ENCODE measurements around the gene SHF. TPM values are rescaled to one million over a fixed set of nuclear protein-coding genes. Genes with fewer than 3 reads are reported as not detected.
"Not testable (repeated sequence)": the region's sequence is repeated elsewhere in the genome, so short reads cannot be mapped to it uniquely, and the experiment has no call there.

SHF gene
- total and polyA plus RNA-seq, 2 donors = 2.7 to 5.7 TPM

DNA sequence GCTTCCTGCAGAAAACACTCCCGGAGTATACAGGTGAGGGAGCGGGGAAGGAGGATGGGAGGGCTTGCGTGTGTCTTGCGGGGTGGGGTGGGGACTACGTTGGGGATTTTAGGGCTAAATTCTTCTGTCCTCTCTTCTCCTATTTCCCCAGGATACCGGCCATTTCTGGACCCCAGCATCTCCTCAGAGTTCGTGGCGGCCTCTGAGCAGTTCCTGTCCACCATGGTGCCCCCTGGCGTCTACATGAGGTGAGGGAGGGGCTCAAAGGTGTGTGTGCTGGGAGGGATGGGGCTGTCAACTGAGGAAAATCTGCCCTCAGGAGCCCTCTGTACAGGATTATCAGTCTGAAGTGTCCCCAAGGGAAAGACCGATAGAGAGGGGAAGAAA, 51.4 kb downstream of the SHF start:
- WGBS = 21% methylated on average over 10 of the region's 10 CpGs
- no peak overlapping the region for H3K27ac ChIP-seq (ENCODE audit: low read depth in 1 of 2, low read length in 1 of 2)
- no peaks in the 10 kb centered on the region for H3K4me1 ChIP-seq (ENCODE audit: control insufficient read depth in 2 of 2, insufficient read depth in 2 of 2, low read length in 2 of 2)
- DNase-seq (ENCODE audit: low read depth in 6 of 9, low spot score in 9 of 9) = no peak
- H3K9me3 ChIP-seq (ENCODE audit: control insufficient read depth in 2 of 2, insufficient read depth in 1 of 2, low read length in 1 of 2) = no peaks in the 10 kb centered on the region
- H3K4me3 ChIP-seq (ENCODE audit: low read length in 2 of 2) = no peak overlapping the region
- peaks cover 21 to 66% of the 10 kb centered on the region in 2 donors for H3K27me3 ChIP-seq (ENCODE audit: control insufficient read depth in 2 of 2, insufficient read depth in 1 of 2, low read length in 1 of 2)
- H3K36me3 ChIP-seq (ENCODE audit: control insufficient read depth in 2 of 2, insufficient read depth in 2 of 2, low read length in 1 of 2) = no peaks in the 10 kb centered on the region

DNA sequence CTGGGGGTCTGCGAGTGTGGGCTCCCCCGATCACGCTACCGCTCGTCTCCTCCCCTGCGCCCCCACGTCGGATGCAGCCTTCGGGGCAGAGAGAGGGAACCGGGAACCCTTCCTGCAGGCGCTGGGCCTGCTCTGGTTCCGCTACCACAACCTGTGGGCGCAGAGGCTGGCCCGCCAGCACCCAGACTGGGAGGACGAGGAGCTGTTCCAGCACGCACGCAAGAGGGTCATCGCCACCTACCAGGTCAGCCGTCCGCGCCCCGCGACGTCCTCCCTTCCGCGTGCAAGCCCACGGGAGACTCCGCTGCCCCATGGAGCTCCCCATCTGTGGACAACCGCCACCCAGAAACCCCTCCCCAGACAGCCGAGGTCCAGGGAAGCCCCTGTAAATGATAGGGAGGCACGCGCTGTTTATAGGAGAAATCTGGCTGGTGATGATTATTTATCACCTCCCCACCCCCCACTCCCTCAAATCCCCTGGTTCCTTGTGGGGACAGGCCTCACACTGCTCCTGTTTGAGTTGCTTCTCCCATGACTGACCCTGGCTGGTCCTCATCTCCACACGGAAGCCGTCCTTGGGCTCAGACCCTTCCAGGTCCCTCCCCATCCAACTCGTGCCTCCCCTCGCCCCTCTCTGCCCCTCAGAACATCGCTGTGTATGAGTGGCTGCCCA, 51.9 kb downstream of the SHF start:
- not testable (repeated sequence) for H3K27ac ChIP-seq (ENCODE audit: low read depth in 1 of 2, low read length in 1 of 2); DNase-seq (ENCODE audit: low read depth in 6 of 9, low spot score in 9 of 9); H3K4me3 ChIP-seq (ENCODE audit: low read length in 2 of 2); H3K9me3 ChIP-seq (ENCODE audit: control insufficient read depth in 2 of 2, insufficient read depth in 1 of 2, low read length in 1 of 2); H3K36me3 ChIP-seq (ENCODE audit: control insufficient read depth in 2 of 2, insufficient read depth in 2 of 2, low read length in 1 of 2); H3K4me1 ChIP-seq (ENCODE audit: control insufficient read depth in 2 of 2, insufficient read depth in 2 of 2, low read length in 2 of 2)
- peaks cover 21 to 71% of the 10 kb centered on the region in 2 donors for H3K27me3 ChIP-seq (ENCODE audit: control insufficient read depth in 2 of 2, insufficient read depth in 1 of 2, low read length in 1 of 2)
- WGBS = 26% methylated on average over 10 of the region's 37 CpGs

DNA sequence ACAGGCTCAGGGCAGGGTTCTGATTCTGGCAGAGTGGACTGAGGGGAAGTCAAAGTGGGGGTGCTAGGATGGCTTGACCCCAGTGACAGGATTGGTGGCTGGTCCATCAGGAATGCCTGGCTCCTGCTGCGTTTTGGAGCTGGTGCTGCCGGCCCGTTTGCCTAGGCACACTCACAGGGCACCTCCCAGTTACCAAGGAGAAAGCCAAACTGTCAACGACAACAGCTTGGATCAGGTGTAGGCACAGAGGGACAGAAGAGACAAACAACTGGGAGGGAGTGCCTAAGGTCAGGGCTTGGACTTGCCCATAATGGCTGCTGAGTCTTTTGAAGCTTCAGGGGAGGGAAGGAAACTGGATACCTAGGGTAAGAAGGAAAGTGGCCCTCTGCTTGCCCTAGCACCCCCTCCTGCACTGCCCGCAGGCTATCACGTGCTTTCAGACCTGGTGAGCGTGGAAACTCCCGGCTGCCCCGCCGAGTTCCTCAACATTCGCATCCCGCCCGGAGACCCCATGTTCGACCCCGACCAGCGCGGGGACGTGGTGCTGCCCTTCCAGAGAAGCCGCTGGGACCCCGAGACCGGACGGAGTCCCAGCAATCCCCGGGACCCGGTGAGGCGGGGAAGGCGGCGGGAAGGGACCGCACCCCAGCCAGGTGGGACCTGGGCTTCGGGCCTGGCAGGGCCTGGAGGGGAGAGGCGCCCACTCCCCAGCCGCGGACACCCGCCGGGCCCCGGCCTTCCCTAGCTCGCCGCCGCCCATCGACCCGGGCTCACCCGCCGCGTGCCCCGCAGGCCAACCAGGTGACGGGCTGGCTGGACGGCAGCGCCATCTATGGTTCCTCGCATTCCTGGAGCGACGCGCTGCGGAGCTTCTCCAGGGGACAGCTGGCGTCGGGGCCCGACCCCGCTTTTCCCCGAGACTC, 52.8 kb downstream of the SHF start:
- DNase-seq (ENCODE audit: low read depth in 6 of 9, low spot score in 9 of 9) = no peak
- no peak overlapping the region for H3K27ac ChIP-seq (ENCODE audit: low read depth in 1 of 2, low read length in 1 of 2)

DNA sequence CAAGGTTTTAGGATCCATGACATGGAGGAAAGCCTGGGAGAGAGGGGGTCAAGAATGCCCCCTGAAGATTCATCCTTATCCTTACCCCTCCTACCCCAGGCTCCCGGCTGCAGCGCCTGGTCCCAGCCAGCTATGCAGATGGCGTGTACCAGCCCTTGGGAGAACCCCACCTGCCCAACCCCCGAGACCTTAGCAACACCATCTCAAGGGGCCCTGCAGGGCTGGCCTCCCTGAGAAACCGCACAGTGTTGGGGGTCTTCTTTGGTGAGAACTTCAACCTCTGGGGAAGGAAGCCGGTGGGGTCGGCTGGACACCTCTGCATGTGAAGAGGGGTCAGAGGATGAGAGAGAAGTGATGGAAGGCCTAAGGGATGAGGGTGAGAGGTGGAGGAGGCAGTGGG, 53.7 kb downstream of the SHF start:
- Histone ChIP-seq H3K4me1 (ENCODE audit: control insufficient read depth in 2 of 2, insufficient read depth in 2 of 2, low read length in 2 of 2) (no peaks in the 10 kb centered on the region), H3K27ac (ENCODE audit: low read depth in 1 of 2, low read length in 1 of 2) (no peak overlapping the region), H3K9me3 (ENCODE audit: control insufficient read depth in 2 of 2, insufficient read depth in 1 of 2, low read length in 1 of 2) (peaks cover 0 to 1% of the 10 kb centered on the region in 2 donors), H3K27me3 (ENCODE audit: control insufficient read depth in 2 of 2, insufficient read depth in 1 of 2, low read length in 1 of 2) (peaks cover 39 to 88% of the 10 kb centered on the region in 2 donors), H3K36me3 (ENCODE audit: control insufficient read depth in 2 of 2, insufficient read depth in 2 of 2, low read length in 1 of 2) (no peaks in the 10 kb centered on the region), H3K4me3 (ENCODE audit: low read length in 2 of 2) (no peak overlapping the region)
- 98% methylated on average over 7 of the region's 7 CpGs for WGBS
- DNase-seq (ENCODE audit: low read depth in 6 of 9, low spot score in 9 of 9) = no peak

More for the DNA sequence above, 52.8 kb downstream of the SHF start:
- Histone ChIP-seq H3K4me1 (ENCODE audit: control insufficient read depth in 2 of 2, insufficient read depth in 2 of 2, low read length in 2 of 2) (no peaks in the 10 kb centered on the region), H3K27me3 (ENCODE audit: control insufficient read depth in 2 of 2, insufficient read depth in 1 of 2, low read length in 1 of 2) (peaks cover 30 to 80% of the 10 kb centered on the region in 2 donors), H3K4me3 (ENCODE audit: low read length in 2 of 2) (no peak overlapping the region), H3K9me3 (ENCODE audit: control insufficient read depth in 2 of 2, insufficient read depth in 1 of 2, low read length in 1 of 2) (peaks cover 0 to 1% of the 10 kb centered on the region in 2 donors), H3K36me3 (ENCODE audit: control insufficient read depth in 2 of 2, insufficient read depth in 2 of 2, low read length in 1 of 2) (no peaks in the 10 kb centered on the region)
- 9% methylated on average over 57 of the region's 57 CpGs for WGBS

DNA sequence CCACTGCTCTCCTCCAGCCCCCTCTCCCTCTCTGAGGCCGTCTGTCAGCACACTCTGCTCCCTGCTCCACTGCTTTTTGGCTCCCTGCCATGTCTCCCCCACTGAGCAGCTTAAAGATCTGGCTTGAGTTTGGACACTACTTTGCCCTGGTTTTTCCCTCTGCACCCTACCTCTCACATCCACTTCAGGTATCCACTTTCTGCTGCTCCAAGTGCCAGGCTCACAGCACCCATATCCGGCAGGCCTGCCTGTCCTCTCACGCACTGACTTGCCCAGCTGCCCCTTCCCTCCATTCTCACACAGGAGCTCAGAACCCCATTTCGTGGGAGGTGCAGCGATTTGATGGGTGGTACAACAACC, 54.2 kb downstream of the SHF start:
- peaks cover 43 to 92% of the 10 kb centered on the region in 2 donors for H3K27me3 ChIP-seq (ENCODE audit: control insufficient read depth in 2 of 2, insufficient read depth in 1 of 2, low read length in 1 of 2)
- no peak overlapping the region for H3K27ac ChIP-seq (ENCODE audit: low read depth in 1 of 2, low read length in 1 of 2)
- no peaks in the 10 kb centered on the region for H3K36me3 ChIP-seq (ENCODE audit: control insufficient read depth in 2 of 2, insufficient read depth in 2 of 2, low read length in 1 of 2)
- H3K4me1 ChIP-seq (ENCODE audit: control insufficient read depth in 2 of 2, insufficient read depth in 2 of 2, low read length in 2 of 2) = no peaks in the 10 kb centered on the region
- no peak for DNase-seq (ENCODE audit: low read depth in 6 of 9, low spot score in 9 of 9)
- 81% methylated on average over 5 of the region's 5 CpGs for WGBS
- peaks cover 0 to 1% of the 10 kb centered on the region in 2 donors for H3K9me3 ChIP-seq (ENCODE audit: control insufficient read depth in 2 of 2, insufficient read depth in 1 of 2, low read length in 1 of 2)
- no peak overlapping the region for H3K4me3 ChIP-seq (ENCODE audit: low read length in 2 of 2)

DNA sequence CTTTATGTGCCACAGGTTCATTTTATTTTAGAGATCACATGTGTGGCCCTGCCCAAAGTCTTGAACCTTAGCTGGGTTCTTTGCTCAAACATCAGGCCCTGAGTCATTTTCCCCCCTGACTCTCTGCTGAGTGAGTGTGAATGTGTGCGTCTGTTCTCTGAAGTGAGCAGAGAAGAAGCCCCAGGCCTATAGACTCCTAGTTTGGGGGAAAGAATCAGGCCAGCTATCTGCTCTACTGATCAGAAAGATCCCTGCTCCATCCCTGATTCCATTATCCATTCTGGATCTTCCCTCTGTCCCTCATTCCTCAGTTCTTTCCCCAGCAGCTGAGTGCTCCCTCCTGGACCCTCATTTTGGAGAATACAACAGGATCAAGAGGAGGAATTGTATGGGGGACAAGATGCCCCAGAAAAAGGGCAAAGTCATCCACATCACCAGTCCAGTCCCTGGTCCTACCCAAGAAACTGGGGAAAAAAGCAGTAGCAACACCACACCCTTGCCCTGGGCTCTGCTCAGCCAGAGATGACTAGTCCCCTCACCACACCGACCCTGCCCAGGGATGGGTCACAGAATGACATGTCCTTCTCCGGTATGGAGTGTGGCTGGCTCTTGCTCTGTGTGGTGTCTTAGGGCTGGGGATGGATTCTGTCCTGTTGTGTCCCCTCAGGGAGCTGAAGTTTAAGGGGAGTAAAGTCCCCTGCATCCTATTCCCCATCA, 54.8 kb downstream of the SHF start:
- Histone ChIP-seq H3K27ac (ENCODE audit: low read depth in 1 of 2, low read length in 1 of 2) (no peak overlapping the region), H3K36me3 (ENCODE audit: control insufficient read depth in 2 of 2, insufficient read depth in 2 of 2, low read length in 1 of 2) (no peaks in the 10 kb centered on the region), H3K4me3 (ENCODE audit: low read length in 2 of 2) (no peak overlapping the region), H3K27me3 (ENCODE audit: control insufficient read depth in 2 of 2, insufficient read depth in 1 of 2, low read length in 1 of 2) (peaks cover 48 to 94% of the 10 kb centered on the region in 2 donors), H3K4me1 (ENCODE audit: control insufficient read depth in 2 of 2, insufficient read depth in 2 of 2, low read length in 2 of 2) (no peaks in the 10 kb centered on the region), H3K9me3 (ENCODE audit: control insufficient read depth in 2 of 2, insufficient read depth in 1 of 2, low read length in 1 of 2) (peaks cover 0 to 1% of the 10 kb centered on the region in 2 donors)
- DNase-seq (ENCODE audit: low read depth in 6 of 9, low spot score in 9 of 9) = no peak
- 84% methylated on average over 3 of the region's 3 CpGs for WGBS

DNA sequence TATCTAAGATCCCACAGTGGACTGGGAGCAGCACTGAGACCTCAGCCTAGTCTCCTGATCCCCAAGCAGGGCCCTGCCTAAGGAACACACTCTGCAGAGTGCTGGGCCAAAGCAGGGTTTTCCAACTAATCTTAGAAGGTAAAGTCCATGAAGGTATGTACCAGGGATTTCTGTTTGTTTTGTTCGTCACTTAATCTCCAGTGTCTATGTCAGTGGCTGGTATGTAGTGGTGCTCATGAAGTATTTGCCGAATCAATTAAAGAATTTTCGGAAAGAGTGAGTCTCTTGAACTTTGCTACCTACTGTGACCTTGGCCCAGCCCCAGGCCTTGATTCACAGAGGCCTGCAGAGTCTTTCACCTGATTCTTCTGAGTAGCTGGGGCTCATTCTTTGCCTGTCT, 56.3 kb downstream of the SHF start:
- no peak overlapping the region for H3K27ac ChIP-seq (ENCODE audit: low read depth in 1 of 2, low read length in 1 of 2)
- WGBS = 98% methylated on average over 3 of the region's 3 CpGs
- no peaks in the 10 kb centered on the region for H3K36me3 ChIP-seq (ENCODE audit: control insufficient read depth in 2 of 2, insufficient read depth in 2 of 2, low read length in 1 of 2)
- H3K9me3 ChIP-seq (ENCODE audit: control insufficient read depth in 2 of 2, insufficient read depth in 1 of 2, low read length in 1 of 2) = peaks cover 0 to 1% of the 10 kb centered on the region in 2 donors
- no peak overlapping the region for H3K4me3 ChIP-seq (ENCODE audit: low read length in 2 of 2)
- H3K4me1 ChIP-seq (ENCODE audit: control insufficient read depth in 2 of 2, insufficient read depth in 2 of 2, low read length in 2 of 2) = no peaks in the 10 kb centered on the region
- peaks cover 49 to 92% of the 10 kb centered on the region in 2 donors for H3K27me3 ChIP-seq (ENCODE audit: control insufficient read depth in 2 of 2, insufficient read depth in 1 of 2, low read length in 1 of 2)
- no peak for DNase-seq (ENCODE audit: low read depth in 6 of 9, low spot score in 9 of 9)

DNA sequence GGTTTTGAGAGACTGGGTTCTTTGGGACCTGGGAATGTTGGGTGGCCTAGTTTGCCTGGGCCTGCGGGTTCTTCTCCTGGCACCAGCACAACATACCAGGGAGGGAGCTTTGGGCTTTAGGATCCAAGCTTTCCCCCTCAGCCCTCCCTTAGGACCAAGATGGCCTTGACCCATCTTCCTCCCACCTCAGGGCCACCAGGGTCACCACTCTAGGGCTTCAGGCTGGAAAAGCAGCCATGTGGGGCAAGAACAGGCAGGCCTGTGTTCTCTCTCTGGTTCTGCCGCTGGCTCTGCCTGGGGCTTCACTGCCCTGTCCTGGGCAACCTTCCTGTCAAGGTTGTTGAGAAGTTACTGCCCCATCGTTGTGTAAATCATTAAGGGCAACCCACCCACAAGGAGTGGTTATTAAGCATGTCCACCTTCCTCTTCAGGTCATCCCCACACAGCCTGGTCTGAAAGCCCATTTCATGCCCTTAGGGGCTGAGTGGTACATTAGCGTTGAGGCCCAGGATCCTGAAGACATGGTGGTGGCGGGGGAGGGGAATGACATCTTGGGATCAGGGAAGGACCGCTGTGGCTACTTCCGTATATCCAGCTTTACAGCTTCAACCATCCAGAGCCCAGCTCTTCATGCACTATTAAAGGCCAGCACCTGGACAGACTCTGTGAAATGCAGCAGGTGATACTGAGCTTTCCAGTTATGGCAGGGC, 57.3 kb downstream of the SHF start:
- H3K27ac ChIP-seq (ENCODE audit: low read depth in 1 of 2, low read length in 1 of 2) = no peak overlapping the region
- peaks cover 54 to 91% of the 10 kb centered on the region in 2 donors for H3K27me3 ChIP-seq (ENCODE audit: control insufficient read depth in 2 of 2, insufficient read depth in 1 of 2, low read length in 1 of 2)
- no peaks in the 10 kb centered on the region for H3K36me3 ChIP-seq (ENCODE audit: control insufficient read depth in 2 of 2, insufficient read depth in 2 of 2, low read length in 1 of 2)
- H3K9me3 ChIP-seq (ENCODE audit: control insufficient read depth in 2 of 2, insufficient read depth in 1 of 2, low read length in 1 of 2) = peaks cover 0 to 1% of the 10 kb centered on the region in 2 donors
- no peak overlapping the region for H3K4me3 ChIP-seq (ENCODE audit: low read length in 2 of 2)
- WGBS = 93% methylated on average over 7 of the region's 7 CpGs
- no peak for DNase-seq (ENCODE audit: low read depth in 6 of 9, low spot score in 9 of 9)
- no peaks in the 10 kb centered on the region for H3K4me1 ChIP-seq (ENCODE audit: control insufficient read depth in 2 of 2, insufficient read depth in 2 of 2, low read length in 2 of 2)
